Measurements from ENCODE around the gene NOC2L. TPM values are rescaled to one million over a fixed set of nuclear protein-coding genes. Genes with fewer than 3 reads are reported as not detected.

The NOC2L gene
- total RNA-seq, 4 donors from 2014 or later, result 57.9 to 80.2 (median 60.4) TPM

- TF ChIP-seq POLR2A (IDR thresholded peaks at IDR 0.05) (no peak), CTCF (IDR thresholded peaks at IDR 0.05) (no peak)
- H3K36me3 ChIP-seq, result peaks cover 0 to 36% (median 0%) of the 10 kb centered on the region in 3 donors
- H3K27me3 ChIP-seq, result peaks cover 0 to 81% (median 5%) of the 10 kb centered on the region in 4 donors
- intact Hi-C loops (cut with DNase I), result no loop called here
- no CpG with 5 or more reads among the region's 42 CpGs for WGBS, 2 donors
- H3K9me3 ChIP-seq, result no peaks in the 10 kb centered on the region
- DNase-seq, result no peak
- H3K4me1 ChIP-seq, result peaks cover 32 to 74% (median 36%) of the 10 kb centered on the region in 3 donors
- peak overlapping the region in 3 of 4 donors; percentile 57 to 73 (median 60) for H3K27ac ChIP-seq
- peak overlapping the region in 3 of 4 donors; percentile 7 to 18 (median 17) for H3K4me3 ChIP-seq
Observed at GRCh38 chr1:970973-971730, 12.1 kb upstream of the NOC2L start.

GRCh38 chr1:970242-970972 lies 11.4 kb upstream of the NOC2L start:
- H3K4me3 ChIP-seq, result peak overlapping the region in 3 of 4 donors; percentile 7 to 18 (median 17)
- intact Hi-C loops (cut with DNase I), result no loop called here
- peaks cover 32 to 74% (median 35%) of the 10 kb centered on the region in 3 donors for H3K4me1 ChIP-seq
- H3K27ac ChIP-seq, result peak overlapping the region in 3 of 4 donors; percentile 57 to 73 (median 60)
- TF ChIP-seq CTCF (IDR thresholded peaks at IDR 0.05), result no peak
- TF ChIP-seq POLR2A (IDR thresholded peaks at IDR 0.05), result no peak
- DNase-seq, result no peak
- peaks cover 0 to 74% (median 5%) of the 10 kb centered on the region in 4 donors for H3K27me3 ChIP-seq
- no peaks in the 10 kb centered on the region for H3K9me3 ChIP-seq
- peaks cover 0 to 37% (median 0%) of the 10 kb centered on the region in 3 donors for H3K36me3 ChIP-seq
- WGBS, 2 donors, result 39 to 40% methylated on average over 1 to 9 of the region's 33 CpGs

- Histone ChIP-seq H3K27me3 (peaks cover 0 to 63% (median 5%) of the 10 kb centered on the region in 4 donors), H3K4me1 (peaks cover 32 to 69% (median 32%) of the 10 kb centered on the region in 3 donors), H3K4me3 (no peak overlapping the region), H3K36me3 (peaks cover 0 to 33% (median 0%) of the 10 kb centered on the region in 3 donors), H3K27ac (no peak overlapping the region), H3K9me3 (no peaks in the 10 kb centered on the region)
- TF ChIP-seq POLR2A (IDR thresholded peaks at IDR 0.05) (no peak), CTCF (IDR thresholded peaks at IDR 0.05) (no peak)
- intact Hi-C loops (cut with DNase I), result no loop called here
- WGBS, 2 donors, result 78 to 84% methylated on average over 15 of the region's 15 CpGs
- DNase-seq, result no peak
Observed at GRCh38 chr1:969260-969855, 10.3 kb upstream of the NOC2L start.

- Histone ChIP-seq H3K27ac (peak overlapping the region; percentile 91 to 99 (median 98)), H3K36me3 (peaks cover 0 to 31% (median 4%) of the 10 kb centered on the region in 3 donors), H3K27me3 (peaks cover 0 to 47% (median 4%) of the 10 kb centered on the region in 4 donors), H3K4me3 (peak overlapping the region; percentile 72 to 83 (median 74)), H3K4me1 (peaks cover 32 to 81% (median 32%) of the 10 kb centered on the region in 3 donors), H3K9me3 (no peaks in the 10 kb centered on the region)
- intact Hi-C loops (cut with DNase I), result no loop called here
- DNase-seq, result no peak
- WGBS, 2 donors, result 46 to 48% methylated on average over 4 to 7 of the region's 23 CpGs
- TF ChIP-seq POLR2A (IDR thresholded peaks at IDR 0.05) (peak in 1 of 4 donors; percentile 12), CTCF (IDR thresholded peaks at IDR 0.05) (no peak)
Observed at GRCh38 chr1:967466-968343, 8.6 kb upstream of the NOC2L start.
